Fibroblast of skin of left biceps (primary cell): Measurements from ENCODE around the gene ARHGAP18.

Experiments used
- DNase-seq, 2 experiments: peaks; one replicate each; pipeline ENCODE4 v3.0.0-alpha.2; 2013; ENCODE audit warnings: low read depth in 2 of 2

ARHGAP18 gene

GRCh38 chr6:129667621-129668020, 42.4 kb downstream of the ARHGAP18 start:
- peak in 1 of 2 experiments; percentile 48 for DNase-seq

GRCh38 chr6:129667034-129667433, 42.9 kb downstream of the ARHGAP18 start:
- no peak for DNase-seq

GRCh38 chr6:129665555-129665954, 44.4 kb downstream of the ARHGAP18 start:
- DNase-seq, result no peak

DNA sequence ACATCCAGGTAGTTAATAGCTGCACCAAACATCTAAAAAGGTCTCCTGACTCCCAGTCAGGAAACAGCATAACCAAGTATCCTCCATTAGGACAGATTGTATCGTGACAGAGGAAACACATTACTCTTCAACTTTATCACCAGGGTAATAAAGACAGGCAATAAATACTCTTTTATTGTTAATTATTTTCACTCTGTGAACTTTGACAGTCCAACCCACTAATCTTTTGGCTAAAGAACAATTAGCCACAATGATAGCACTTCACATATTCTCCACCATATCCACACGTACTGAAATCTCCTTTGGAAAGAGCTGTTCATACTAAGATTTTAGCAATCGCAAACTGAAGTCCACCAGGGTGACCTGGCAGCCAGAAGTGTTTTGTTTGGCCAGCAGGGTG, 46.4 kb downstream of the ARHGAP18 start:
- no peak for DNase-seq

DNA sequence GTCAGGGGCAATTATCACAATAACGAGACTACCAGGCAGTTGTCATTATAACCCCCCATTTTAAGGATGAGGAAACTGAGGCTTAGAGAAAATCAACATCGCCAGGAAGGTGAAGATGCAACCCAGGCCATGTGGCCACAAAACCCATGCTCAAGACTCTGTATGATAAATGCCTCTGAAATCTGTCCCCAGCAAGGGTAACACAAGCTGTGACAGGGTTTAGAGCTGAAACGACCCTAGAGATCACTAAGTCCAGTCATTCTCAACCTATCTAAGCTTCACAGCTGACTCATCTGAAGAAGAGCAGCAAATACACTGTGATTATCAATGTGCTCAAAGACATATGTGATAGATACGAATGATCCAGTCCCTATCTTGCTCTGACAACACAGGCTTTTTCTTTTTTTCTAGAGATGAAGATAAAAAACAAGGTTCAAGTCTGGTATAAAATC, 47.0 kb downstream of the ARHGAP18 start:
- DNase-seq, result no peak

DNA sequence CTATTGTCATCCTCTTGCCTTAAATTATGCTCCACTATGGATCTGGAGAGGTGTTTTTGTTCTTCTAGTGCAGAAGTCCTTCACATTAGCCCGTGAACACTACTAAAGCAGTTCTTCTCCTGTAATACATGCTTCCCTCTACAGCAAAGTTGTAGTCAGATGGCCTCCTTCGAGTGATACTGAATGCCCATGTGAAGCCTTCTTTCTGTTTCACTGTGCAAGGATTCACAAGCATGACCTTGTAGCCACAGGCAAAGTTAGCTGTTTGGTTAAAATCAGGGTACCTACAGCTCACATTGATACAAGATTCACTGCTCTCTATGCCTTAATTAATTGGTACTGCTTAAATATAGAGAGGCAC, 47.6 kb downstream of the ARHGAP18 start:
- no peak for DNase-seq

GRCh38 chr6:129661536-129662405, 48.2 kb downstream of the ARHGAP18 start:
- no peak for DNase-seq

DNA sequence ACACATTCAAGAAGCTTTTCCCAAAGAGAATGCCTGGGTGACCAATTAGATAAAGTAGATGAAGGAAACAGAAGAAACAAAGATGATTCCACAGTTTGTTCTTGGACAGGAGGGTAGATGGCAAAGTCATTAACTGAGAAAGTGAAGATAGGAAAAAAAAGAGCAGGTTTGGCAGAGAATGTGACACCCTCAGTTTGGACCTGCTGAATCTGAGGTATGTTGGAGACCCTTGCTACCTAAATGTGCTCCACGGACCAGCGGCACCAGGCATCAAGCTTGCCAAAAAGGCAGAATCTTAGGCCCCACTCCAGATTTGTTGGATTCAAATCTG, 49.7 kb downstream of the ARHGAP18 start:
- DNase-seq, result no peak

- no peak for DNase-seq
Measured at GRCh38 chr6:129659590-129660345, 50.2 kb downstream of the ARHGAP18 start.

GRCh38 chr6:129659167-129659566, 50.8 kb downstream of the ARHGAP18 start:
- DNase-seq, result no peak

DNA sequence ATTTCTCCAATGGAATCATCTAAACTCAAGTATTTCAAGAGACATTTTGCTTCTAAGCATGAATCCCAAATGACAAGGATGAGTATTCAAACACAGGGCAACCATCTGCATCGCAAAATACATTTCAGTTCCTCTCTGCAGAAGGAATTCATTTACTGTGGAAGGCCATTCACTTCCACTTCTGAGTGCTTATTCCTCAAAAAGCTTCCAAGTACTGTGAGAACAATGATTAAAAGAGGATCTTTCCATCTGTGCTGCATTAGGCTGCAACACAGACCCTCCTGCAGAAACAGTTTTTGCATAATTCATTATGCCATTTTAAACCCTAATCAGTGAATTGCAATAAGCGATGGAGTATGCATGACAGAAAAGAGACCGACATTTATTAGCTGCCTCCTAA, 52.5 kb downstream of the ARHGAP18 start:
- no peak for DNase-seq

- DNase-seq, result no peak
Measured at GRCh38 chr6:129655334-129655733, 54.6 kb downstream of the ARHGAP18 start.

DNA sequence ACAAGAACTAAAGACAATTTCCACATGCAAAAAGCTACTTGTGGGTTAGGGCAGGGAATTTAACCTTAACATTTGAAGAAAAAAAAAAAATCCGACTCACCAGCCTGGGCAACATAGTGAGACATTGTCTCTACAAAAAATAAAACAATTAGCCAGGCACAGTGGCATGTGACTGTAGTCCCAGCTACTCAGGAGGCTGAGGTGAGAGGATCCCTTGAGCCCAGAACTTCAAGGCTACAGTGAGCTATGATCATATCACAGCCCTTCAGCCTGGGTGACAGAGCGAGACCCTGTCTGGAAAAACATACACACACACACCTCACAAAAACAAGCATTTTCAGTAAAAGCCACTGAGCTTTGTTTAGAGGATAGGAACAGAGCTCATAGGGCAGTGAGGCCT, 56.2 kb downstream of the ARHGAP18 start:
- DNase-seq, result no peak

- no peak for DNase-seq
Measured at GRCh38 chr6:129653229-129653628, 56.7 kb downstream of the ARHGAP18 start.

- DNase-seq, result no peak
Measured at GRCh38 chr6:129651291-129651691, 58.7 kb downstream of the ARHGAP18 start.

GRCh38 chr6:129648819-129649491, 61.0 kb downstream of the ARHGAP18 start:
- DNase-seq, result no peak

GRCh38 chr6:129647044-129647443, 62.9 kb downstream of the ARHGAP18 start:
- no peak for DNase-seq

GRCh38 chr6:129646642-129647041, 63.3 kb downstream of the ARHGAP18 start:
- DNase-seq, result no peak

DNA sequence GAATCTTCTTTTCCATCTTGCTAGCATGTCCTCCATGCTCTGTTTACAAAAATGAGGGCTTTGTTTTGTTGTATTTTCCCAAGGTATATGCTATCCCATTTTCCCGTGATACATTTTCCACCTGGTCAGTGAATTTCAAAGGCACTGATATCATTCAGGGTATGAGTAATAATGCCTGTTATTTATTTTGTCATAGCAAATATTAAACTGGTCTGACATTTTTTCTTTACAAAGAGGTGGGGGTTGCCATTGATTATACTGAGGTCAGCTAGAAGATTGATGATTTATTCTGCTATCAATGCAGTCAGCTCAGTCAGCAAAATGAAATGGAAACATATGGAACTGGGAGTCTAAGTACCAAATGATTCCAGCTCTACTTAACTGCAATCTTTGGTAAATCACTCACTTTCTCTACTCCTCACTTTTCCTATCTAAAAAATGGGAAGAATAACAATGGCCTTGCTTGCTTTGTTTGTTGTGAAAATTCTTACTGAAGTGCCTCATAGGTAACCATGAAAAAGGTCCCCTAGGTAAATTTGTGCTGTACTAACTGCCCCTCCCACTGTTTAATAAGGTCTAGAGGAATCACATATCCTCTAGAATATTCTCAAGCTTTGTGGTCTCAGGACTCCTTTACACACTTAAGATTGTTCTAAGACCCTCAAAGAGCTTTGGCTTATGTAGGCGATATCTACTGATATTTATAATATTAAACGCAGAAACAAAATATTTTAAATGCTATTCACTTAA, 64.0 kb downstream of the ARHGAP18 start:
- no peak for DNase-seq

DNA sequence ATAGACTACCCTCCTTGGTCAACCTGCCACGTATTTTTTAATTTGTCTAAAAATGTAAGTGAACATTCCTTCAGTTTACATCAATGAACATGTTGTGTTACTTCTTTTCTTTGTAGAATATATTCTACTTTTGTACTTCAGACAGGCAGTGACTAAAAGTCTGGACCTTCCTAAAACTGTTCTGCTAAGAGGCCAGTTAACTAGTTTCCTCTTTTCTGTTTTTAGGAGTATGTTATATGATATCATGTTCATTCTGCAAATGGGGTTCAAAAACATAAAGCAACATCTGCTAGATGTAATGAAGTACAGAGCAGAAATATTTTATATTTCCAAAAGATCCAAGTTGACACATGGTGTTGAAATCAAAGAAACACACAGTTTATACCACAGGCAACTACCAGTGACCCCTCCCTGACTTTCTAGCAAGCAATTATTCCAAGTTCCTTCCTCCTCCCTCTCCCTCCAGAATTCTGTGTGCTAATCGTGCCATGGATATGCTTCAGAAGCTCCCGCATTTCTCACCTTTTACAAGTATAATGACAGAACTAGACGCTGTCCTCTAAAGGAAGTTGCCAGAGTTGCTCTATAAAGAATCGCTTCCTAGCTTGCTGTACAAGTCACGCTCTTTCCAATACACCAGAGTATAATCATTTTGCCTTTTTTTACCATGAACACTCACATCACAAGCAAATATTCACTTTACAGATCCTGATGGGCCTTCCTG, 64.7 kb downstream of the ARHGAP18 start:
- peak in 1 of 2 experiments; percentile 23 for DNase-seq

DNA sequence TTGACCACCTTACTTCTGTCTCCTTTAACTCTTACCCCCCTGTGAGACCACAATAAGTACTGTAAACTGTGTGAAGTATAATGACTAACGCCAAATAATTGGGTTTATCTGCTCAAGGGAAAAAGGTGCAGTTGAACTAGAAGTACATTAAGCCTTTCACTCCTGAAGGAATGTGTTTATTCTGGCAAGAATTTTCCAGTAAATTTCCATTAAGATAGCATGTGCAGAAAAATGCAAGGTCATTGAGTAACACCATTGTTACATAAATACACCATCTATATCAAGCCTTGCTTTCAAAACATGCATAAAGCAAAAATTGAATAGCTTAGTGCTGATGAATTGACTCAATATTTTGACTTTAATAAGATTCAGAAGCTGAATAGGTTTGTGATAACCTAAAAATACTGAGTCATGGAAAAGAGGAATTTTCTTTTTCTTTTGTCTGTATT, 65.4 kb downstream of the ARHGAP18 start:
- peak; percentile 60 to 62 for DNase-seq
